Vagina (tissue), 2 donors: ENCODE measurements around the gene UBE2I.

Experiments used
- POLR2A ChIP-seq, 2 donors: fragments of 450-650 bp; IDR thresholded peaks; one replicate each; pipeline ENCODE4 v1.6.1; 2017; ENCODE audit warnings: antibody characterized with exemption in 2 of 2, mild to moderate bottlenecking in 2 of 2, moderate library complexity in 2 of 2
- POLR2AphosphoS5 ChIP-seq, 2 donors: sonication (generic); formaldehyde crosslinking; IDR thresholded peaks; one replicate each; pipeline ENCODE4 v1.9.0; 2017; ENCODE audit warnings: antibody characterized with exemption in 2 of 2, mild to moderate bottlenecking in 2 of 2, low read depth in 1 of 2; ENCODE audit not compliant: insufficient read depth in 1 of 2
- TF ChIP-seq, protein P1 (sequence below), 3 experiments: fragments of 450-650 bp in 2 of 3; fragments of 200-600 bp in 1 of 3; sonication (generic) in 1 of 3; IDR thresholded peaks; one replicate each; pipeline ENCODE4 v1.5.1; 2017 to 2019; ENCODE audit warnings: antibody characterized with exemption in 3 of 3, mild to moderate bottlenecking in 2 of 3, moderate library complexity in 2 of 3

DNA sequence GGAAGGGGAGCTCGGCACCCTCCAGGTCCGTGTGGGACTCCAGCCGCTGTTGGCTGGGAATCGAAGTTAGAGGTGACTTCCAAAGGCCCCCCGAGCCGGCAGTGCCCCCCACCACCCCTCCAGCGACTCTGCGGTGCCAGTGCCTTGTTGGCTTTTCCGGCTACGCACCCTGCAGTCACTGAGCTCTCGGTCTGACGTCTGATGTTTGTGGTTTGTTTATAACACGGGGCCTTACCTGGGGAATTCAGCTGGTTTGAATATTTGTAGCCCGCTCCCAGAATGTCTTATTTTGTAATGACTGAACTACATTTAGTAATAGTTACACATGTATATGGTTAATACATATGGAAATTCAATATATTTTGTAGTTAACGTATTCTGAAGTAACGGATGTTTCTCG lies 17.0 kb downstream of the UBE2I start:
- TF ChIP-seq POLR2A (IDR thresholded peaks at IDR 0.05) (no peak), POLR2AphosphoS5 (IDR thresholded peaks at IDR 0.05; ENCODE audit: insufficient read depth in 1 of 2, low read depth in 1 of 2) (no peak)
- TF ChIP-seq, protein P1, sequence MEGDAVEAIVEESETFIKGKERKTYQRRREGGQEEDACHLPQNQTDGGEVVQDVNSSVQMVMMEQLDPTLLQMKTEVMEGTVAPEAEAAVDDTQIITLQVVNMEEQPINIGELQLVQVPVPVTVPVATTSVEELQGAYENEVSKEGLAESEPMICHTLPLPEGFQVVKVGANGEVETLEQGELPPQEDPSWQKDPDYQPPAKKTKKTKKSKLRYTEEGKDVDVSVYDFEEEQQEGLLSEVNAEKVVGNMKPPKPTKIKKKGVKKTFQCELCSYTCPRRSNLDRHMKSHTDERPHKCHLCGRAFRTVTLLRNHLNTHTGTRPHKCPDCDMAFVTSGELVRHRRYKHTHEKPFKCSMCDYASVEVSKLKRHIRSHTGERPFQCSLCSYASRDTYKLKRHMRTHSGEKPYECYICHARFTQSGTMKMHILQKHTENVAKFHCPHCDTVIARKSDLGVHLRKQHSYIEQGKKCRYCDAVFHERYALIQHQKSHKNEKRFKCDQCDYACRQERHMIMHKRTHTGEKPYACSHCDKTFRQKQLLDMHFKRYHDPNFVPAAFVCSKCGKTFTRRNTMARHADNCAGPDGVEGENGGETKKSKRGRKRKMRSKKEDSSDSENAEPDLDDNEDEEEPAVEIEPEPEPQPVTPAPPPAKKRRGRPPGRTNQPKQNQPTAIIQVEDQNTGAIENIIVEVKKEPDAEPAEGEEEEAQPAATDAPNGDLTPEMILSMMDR (IDR thresholded peaks at IDR 0.05), result no peak
